ENCODE data around the gene KLHL5.

- TF ChIP-seq CTCF (IDR thresholded peaks at IDR 0.05) (no peak), POLR2AphosphoS5 (IDR thresholded peaks at IDR 0.05; ENCODE audit: low read depth, low read length) (no peak), SIN3A (IDR thresholded peaks at IDR 0.05; ENCODE audit: borderline replicate concordance, insufficient read depth, low read depth, low read length) (no peak)
- TF ChIP-seq, protein P1, sequence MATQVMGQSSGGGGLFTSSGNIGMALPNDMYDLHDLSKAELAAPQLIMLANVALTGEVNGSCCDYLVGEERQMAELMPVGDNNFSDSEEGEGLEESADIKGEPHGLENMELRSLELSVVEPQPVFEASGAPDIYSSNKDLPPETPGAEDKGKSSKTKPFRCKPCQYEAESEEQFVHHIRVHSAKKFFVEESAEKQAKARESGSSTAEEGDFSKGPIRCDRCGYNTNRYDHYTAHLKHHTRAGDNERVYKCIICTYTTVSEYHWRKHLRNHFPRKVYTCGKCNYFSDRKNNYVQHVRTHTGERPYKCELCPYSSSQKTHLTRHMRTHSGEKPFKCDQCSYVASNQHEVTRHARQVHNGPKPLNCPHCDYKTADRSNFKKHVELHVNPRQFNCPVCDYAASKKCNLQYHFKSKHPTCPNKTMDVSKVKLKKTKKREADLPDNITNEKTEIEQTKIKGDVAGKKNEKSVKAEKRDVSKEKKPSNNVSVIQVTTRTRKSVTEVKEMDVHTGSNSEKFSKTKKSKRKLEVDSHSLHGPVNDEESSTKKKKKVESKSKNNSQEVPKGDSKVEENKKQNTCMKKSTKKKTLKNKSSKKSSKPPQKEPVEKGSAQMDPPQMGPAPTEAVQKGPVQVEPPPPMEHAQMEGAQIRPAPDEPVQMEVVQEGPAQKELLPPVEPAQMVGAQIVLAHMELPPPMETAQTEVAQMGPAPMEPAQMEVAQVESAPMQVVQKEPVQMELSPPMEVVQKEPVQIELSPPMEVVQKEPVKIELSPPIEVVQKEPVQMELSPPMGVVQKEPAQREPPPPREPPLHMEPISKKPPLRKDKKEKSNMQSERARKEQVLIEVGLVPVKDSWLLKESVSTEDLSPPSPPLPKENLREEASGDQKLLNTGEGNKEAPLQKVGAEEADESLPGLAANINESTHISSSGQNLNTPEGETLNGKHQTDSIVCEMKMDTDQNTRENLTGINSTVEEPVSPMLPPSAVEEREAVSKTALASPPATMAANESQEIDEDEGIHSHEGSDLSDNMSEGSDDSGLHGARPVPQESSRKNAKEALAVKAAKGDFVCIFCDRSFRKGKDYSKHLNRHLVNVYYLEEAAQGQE (IDR thresholded peaks at IDR 0.05; ENCODE audit: insufficient read depth in 1 of 2, low read depth in 2 of 2, low read length in 1 of 2) = no peak
Observed at GRCh38 chr4:39051492-39051891, 10.5 kb upstream of the KLHL5 start.

All from Panc1 (cell line).